ENCODE results near the gene BACH2.

- no peak for TF ChIP-seq POLR2A (IDR thresholded peaks at IDR 0.05; ENCODE audit: low read length)
- TF ChIP-seq CTCF (IDR thresholded peaks at IDR 0.05), result no peak
- TF ChIP-seq RFX5 (IDR thresholded peaks at IDR 0.05), result no peak
- no peak for TF ChIP-seq USF2 (IDR thresholded peaks at IDR 0.05)
- no peak for TF ChIP-seq RAD21 (conservative IDR thresholded peaks at IDR 0.05 in 1 of 2, IDR thresholded peaks at IDR 0.05 in 1 of 2)
- TF ChIP-seq MAX (IDR thresholded peaks at IDR 0.05), result no peak
- TF ChIP-seq BCL3 (IDR thresholded peaks at IDR 0.05), result no peak
- no peak for TF ChIP-seq ZC3H11A (IDR thresholded peaks at IDR 0.05)
- no peak for TF ChIP-seq NPAS2 (CRISPR knock-in tag; IDR thresholded peaks at IDR 0.05; ENCODE audit: borderline replicate concordance)
- TF ChIP-seq RNF2 (IDR thresholded peaks at IDR 0.05; ENCODE audit: borderline replicate concordance, low read depth), result no peak
- TF ChIP-seq BHLHE40 (IDR thresholded peaks at IDR 0.05; ENCODE audit: low read depth, low read length), result no peak
- TF ChIP-seq POLR2AphosphoS2 (conservative IDR thresholded peaks at IDR 0.05; ENCODE audit: low read length), result no peak
These were observed 341.9 kb downstream of the BACH2 start for GRCh38 chr6:89954721-89955148.
